ENCODE data around the gene RTN4.

RTN4 gene

DNA sequence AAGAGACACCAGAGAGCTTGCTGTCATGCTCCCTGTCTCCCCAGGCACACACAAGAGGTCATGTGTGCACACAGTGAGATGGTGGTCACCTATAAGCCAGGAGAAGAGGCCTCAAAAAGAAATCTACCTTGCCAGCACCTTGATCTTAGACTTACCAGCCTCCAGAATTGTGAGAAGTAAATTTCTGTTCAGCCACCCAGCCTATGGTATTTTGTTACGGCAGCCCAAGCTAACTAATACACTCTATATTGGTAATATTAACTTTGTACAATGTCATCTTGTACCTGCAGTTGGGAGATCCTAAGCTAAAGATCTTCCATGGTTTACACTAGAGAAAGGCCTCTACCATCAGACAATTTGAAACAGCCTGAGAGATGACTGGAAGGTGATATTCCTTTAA lies 21.2 kb downstream of the RTN4 start:
- in situ Hi-C loops (cut with MboI; ENCODE audit: low sequenced_read_pairs, unreplicated experiment) = no loop called here
- no peak for DNase-seq (ENCODE audit: low spot score)
- TF ChIP-seq, protein P1, sequence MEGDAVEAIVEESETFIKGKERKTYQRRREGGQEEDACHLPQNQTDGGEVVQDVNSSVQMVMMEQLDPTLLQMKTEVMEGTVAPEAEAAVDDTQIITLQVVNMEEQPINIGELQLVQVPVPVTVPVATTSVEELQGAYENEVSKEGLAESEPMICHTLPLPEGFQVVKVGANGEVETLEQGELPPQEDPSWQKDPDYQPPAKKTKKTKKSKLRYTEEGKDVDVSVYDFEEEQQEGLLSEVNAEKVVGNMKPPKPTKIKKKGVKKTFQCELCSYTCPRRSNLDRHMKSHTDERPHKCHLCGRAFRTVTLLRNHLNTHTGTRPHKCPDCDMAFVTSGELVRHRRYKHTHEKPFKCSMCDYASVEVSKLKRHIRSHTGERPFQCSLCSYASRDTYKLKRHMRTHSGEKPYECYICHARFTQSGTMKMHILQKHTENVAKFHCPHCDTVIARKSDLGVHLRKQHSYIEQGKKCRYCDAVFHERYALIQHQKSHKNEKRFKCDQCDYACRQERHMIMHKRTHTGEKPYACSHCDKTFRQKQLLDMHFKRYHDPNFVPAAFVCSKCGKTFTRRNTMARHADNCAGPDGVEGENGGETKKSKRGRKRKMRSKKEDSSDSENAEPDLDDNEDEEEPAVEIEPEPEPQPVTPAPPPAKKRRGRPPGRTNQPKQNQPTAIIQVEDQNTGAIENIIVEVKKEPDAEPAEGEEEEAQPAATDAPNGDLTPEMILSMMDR (IDR thresholded peaks at IDR 0.05; ENCODE audit: borderline replicate concordance, control extremely low read depth, extremely low read depth, insufficient read depth, missing control alignments) = no peak

- in situ Hi-C loops (cut with MboI; ENCODE audit: low sequenced_read_pairs, unreplicated experiment) = no loop called here
- TF ChIP-seq, protein P1 (IDR thresholded peaks at IDR 0.05; ENCODE audit: borderline replicate concordance, control extremely low read depth, extremely low read depth, insufficient read depth, missing control alignments) = no peak
- no peak for DNase-seq (ENCODE audit: low spot score)
These were observed 23.0 kb downstream of the RTN4 start for GRCh38 chr2:55027226-55027625.

GRCh38 chr2:55026202-55026601 lies 24.0 kb downstream of the RTN4 start:
- in situ Hi-C loops (cut with MboI; ENCODE audit: low sequenced_read_pairs, unreplicated experiment) = no loop called here
- DNase-seq (ENCODE audit: low spot score) = no peak
- TF ChIP-seq, protein P1 (IDR thresholded peaks at IDR 0.05; ENCODE audit: borderline replicate concordance, control extremely low read depth, extremely low read depth, insufficient read depth, missing control alignments) = no peak

DNA sequence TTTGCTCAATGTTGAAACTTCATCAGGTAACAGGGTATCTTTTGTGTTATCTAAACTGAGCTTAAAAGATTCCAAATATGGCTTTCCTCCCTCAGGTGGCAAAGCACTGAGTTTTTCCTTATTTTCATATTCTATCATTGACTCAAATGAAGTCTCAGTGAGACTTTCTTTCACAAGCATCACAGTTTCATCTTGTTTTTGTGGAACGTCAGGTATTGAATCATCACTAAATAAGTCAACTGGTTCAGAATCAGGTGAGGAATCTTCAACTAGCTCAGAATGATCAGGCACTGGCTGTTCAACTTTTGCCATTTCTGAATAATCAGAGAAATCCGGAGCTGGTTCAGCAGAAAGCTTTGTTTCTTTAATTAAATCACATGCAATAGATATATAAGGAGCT lies 24.6 kb downstream of the RTN4 start:
- in situ Hi-C loops (cut with MboI; ENCODE audit: low sequenced_read_pairs, unreplicated experiment) = no loop called here
- no peak for DNase-seq (ENCODE audit: low spot score)
- TF ChIP-seq, protein P1 (IDR thresholded peaks at IDR 0.05; ENCODE audit: borderline replicate concordance, control extremely low read depth, extremely low read depth, insufficient read depth, missing control alignments) = no peak

GRCh38 chr2:55025082-55025481 lies 25.2 kb downstream of the RTN4 start:
- in situ Hi-C loops (cut with MboI; ENCODE audit: low sequenced_read_pairs, unreplicated experiment) = no loop called here
- TF ChIP-seq, protein P1 (IDR thresholded peaks at IDR 0.05; ENCODE audit: borderline replicate concordance, control extremely low read depth, extremely low read depth, insufficient read depth, missing control alignments) = no peak

GRCh38 chr2:55022476-55022875 lies 27.8 kb downstream of the RTN4 start:
- TF ChIP-seq, protein P1 (IDR thresholded peaks at IDR 0.05; ENCODE audit: borderline replicate concordance, control extremely low read depth, extremely low read depth, insufficient read depth, missing control alignments) = no peak
- no peak for DNase-seq (ENCODE audit: low spot score)
- in situ Hi-C loops (cut with MboI; ENCODE audit: low sequenced_read_pairs, unreplicated experiment) = no loop called here

More at GRCh38 chr2:55025082-55025481, 25.2 kb downstream of the RTN4 start:
- DNase-seq (ENCODE audit: low spot score) = no peak

Measured in GM13976 (cell line).